Endothelial cell of umbilical vein (primary cell): Measurements from ENCODE around the gene EMC8. TPM values are rescaled to one million over a fixed set of nuclear protein-coding genes. Genes with fewer than 3 reads are reported as not detected.

Source experiments
- BruUV-seq: library from RNA; stranded (reverse); fragments of 400-500 nt; replicated peaks from 2 replicates; lab custom pipeline; 2021; lab: Mats Ljungman, UMichigan
- CTCF ChIA-PET: fragments of 300-600, 350-600 bp; sonication (Branson Sonifier 250); formaldehyde crosslinking; loops from one replicate; lab custom pipeline; 2021; ENCODE audit warnings: antibody characterized with exemption, inconsistent platforms; lab: Charles Lee
- POLR2A ChIA-PET: fragments of 300-600, 350-600 bp; sonication (Branson Sonifier 250); formaldehyde crosslinking; loops from one replicate; lab custom pipeline; 2021; ENCODE audit warnings: antibody characterized with exemption, inconsistent platforms; lab: Charles Lee
- DNase-seq: peaks from one replicate; pipeline ENCODE4 v3.0.0-alpha.2; 2011; ENCODE audit warnings: low read depth, low spot score
- FAIRE-seq: peaks from 2 replicates; lab custom pipeline; 2011; peaks lifted over from hg19 to GRCh38; lab: Jason Lieb, UNC
- H2AFZ ChIP-seq: 2 replicates; pipeline ENCODE4 v1.6.0; 2012; ENCODE audit warnings: low read depth, low read length, control low read depth, inconsistent platforms
- H3K27ac ChIP-seq: 2 replicates; pipeline ENCODE4 v1.5.1; 2011; ENCODE audit warnings: low read depth, mild to moderate bottlenecking, control low read depth, low read length, moderate library complexity; ENCODE audit not compliant: insufficient read depth
- H3K27me3 ChIP-seq, 2 experiments: 2 replicates each; pipeline versions ENCODE4 v1.6.0 to v1.6.1; 2011; ENCODE audit warnings: low read length in 2 of 2, mixed read lengths in 1 of 2; ENCODE audit not compliant: control insufficient read depth in 2 of 2, insufficient read depth in 2 of 2
- H3K36me3 ChIP-seq, 2 experiments: 2 replicates in 1 of 2; 3 replicates in 1 of 2; pipeline ENCODE4 v1.5.1; 2011; ENCODE audit warnings: low read length in 2 of 2, mild to moderate bottlenecking in 1 of 2, moderate library complexity in 1 of 2; ENCODE audit not compliant: control insufficient read depth in 2 of 2, insufficient read depth in 2 of 2; ENCODE audit errors: extremely low read depth in 1 of 2
- H3K4me1 ChIP-seq: 3 replicates; pipeline ENCODE4 v1.5.1; 2011; ENCODE audit warnings: mild to moderate bottlenecking, low read length; ENCODE audit not compliant: control insufficient read depth, insufficient read depth; ENCODE audit errors: extremely low read depth
- H3K4me2 ChIP-seq: 2 replicates; pipeline ENCODE4 v1.6.1; 2011; ENCODE audit warnings: low read length, control low read depth, mixed read lengths; ENCODE audit not compliant: insufficient read depth
- H3K4me3 ChIP-seq, 3 experiments: fragments of 200-600 bp in 1 of 3; sonication (generic), shearing (Covaris generic) in 1 of 3; replicated peaks in 1 of 3; 2 replicates each; pipeline ENCODE4 v1.5.1; 2011 to 2016; ENCODE audit warnings: control low read depth in 3 of 3, low read length in 3 of 3, mild to moderate bottlenecking in 2 of 3, inconsistent platforms in 1 of 3, low read depth in 1 of 3, moderate library complexity in 1 of 3; ENCODE audit not compliant: insufficient read depth in 1 of 3
- H3K79me2 ChIP-seq: 2 replicates; pipeline ENCODE4 v1.6.0; 2012; ENCODE audit warnings: low read length, inconsistent platforms; ENCODE audit not compliant: control insufficient read depth, insufficient read depth
- H3K9ac ChIP-seq: replicated peaks from 2 replicates; pipeline ENCODE3; 2011; ENCODE audit warnings: low read length, control low read depth; ENCODE audit not compliant: insufficient read depth; ENCODE audit errors: extremely low read depth
- H3K9me1 ChIP-seq: replicated peaks from 3 replicates; pipeline ENCODE4 v1.6.0; 2011; ENCODE audit warnings: mild to moderate bottlenecking, low read length; ENCODE audit not compliant: control insufficient read depth, insufficient read depth; ENCODE audit errors: extremely low read depth
- H3K9me3 ChIP-seq: replicated peaks from 2 replicates; pipeline ENCODE4 v1.5.1; 2012; ENCODE audit warnings: low read length, inconsistent platforms; ENCODE audit not compliant: control insufficient read depth, insufficient read depth
- H4K20me1 ChIP-seq: replicated peaks from 2 replicates; pipeline ENCODE3; 2011; ENCODE audit warnings: mild to moderate bottlenecking, low read length; ENCODE audit not compliant: control insufficient read depth, insufficient read depth; ENCODE audit errors: extremely low read depth
- CTCF ChIP-seq, 2 donors: IDR thresholded peaks; 1 replicate in 1 of 2; 2 replicates in 1 of 2; pipeline ENCODE4 v1.5.1; 2011; ENCODE audit warnings: low read length in 2 of 2, mild to moderate bottlenecking in 2 of 2, moderate library complexity in 2 of 2, control low read depth in 1 of 2, inconsistent platforms in 1 of 2, low read depth in 1 of 2; ENCODE audit not compliant: insufficient read depth in 1 of 2; ENCODE audit errors: extremely low read depth in 1 of 2
- EZH2 ChIP-seq: IDR thresholded peaks from 2 replicates; pipeline ENCODE4 v1.6.1; 2012; ENCODE audit warnings: borderline replicate concordance, low read depth, mild to moderate bottlenecking, moderate library complexity, low read length, inconsistent platforms; ENCODE audit not compliant: severe bottlenecking
- FOS ChIP-seq: IDR thresholded peaks from 2 replicates; pipeline ENCODE4 v1.6.1; 2011; ENCODE audit warnings: mild to moderate bottlenecking, low read length, moderate library complexity, borderline replicate concordance; ENCODE audit not compliant: insufficient read depth
- GATA2 ChIP-seq: IDR thresholded peaks from 2 replicates; pipeline ENCODE4 v1.7.0; 2011; ENCODE audit warnings: low read depth, mild to moderate bottlenecking, moderate library complexity, mixed read lengths, low read length; ENCODE audit not compliant: insufficient read length, insufficient read depth
- JUN ChIP-seq: IDR thresholded peaks from 2 replicates; pipeline ENCODE4 v1.6.1; 2011; ENCODE audit warnings: borderline replicate concordance, low read depth; ENCODE audit not compliant: insufficient read length, insufficient read depth
- MAX ChIP-seq: IDR thresholded peaks from 2 replicates; pipeline ENCODE4 v1.6.1; 2011; ENCODE audit not compliant: insufficient read depth, insufficient read length
- POLR2A ChIP-seq: IDR thresholded peaks from 2 replicates; pipeline ENCODE4 v1.6.1; 2012; ENCODE audit warnings: low read depth, mild to moderate bottlenecking, control low read depth, low read length
- POLR2AphosphoS5 ChIP-seq: IDR thresholded peaks from 2 replicates; pipeline ENCODE4 v1.6.1; 2012; ENCODE audit warnings: low read depth, mild to moderate bottlenecking, control low read depth, low read length, moderate library complexity; ENCODE audit not compliant: insufficient read depth
- dilution Hi-C: fragments of 300-500 bp; cut with MboI; formaldehyde crosslinking; loops from one replicate; pipeline ENCODE4 v1.15.0; 2019; ENCODE audit warnings: low sequenced_read_pairs; ENCODE audit not compliant: extremely low pct_ligation_motif_present
- intact Hi-C: fragments of 100-400 bp; cut with micrococcal nuclease; formaldehyde crosslinking; loops from one replicate; pipeline ENCODE4 v1.10.0; 2022
- polyA plus RNA-seq, 4 experiments: library from polyadenylated mRNA; depleted of rRNA in 3 of 4; stranded (reverse) in 3 of 4; unstranded in 1 of 4; fragments of >200 nt; gene quantifications; 2 replicates each; pipeline versions ENCODE4 v1.2.1 to v1.2.3, GENCODE V29; 2011 to 2012; ENCODE audit warnings: missing spikeins in 1 of 4
- total RNA-seq: library from RNA; stranded (reverse); gene quantifications from 2 replicates; pipeline ENCODE4 v1.2.3, GENCODE V29; 2021

EMC8 gene
- total and polyA plus RNA-seq, 2 donors (not counting 3 experiments of a cell fraction or from before 2014, with no cell fraction given): 51.2 to 59.6 TPM

GRCh38 chr16:85735225-85735635 is 64.1 kb downstream of the EMC8 start:
- H3K4me3 ChIP-seq: no peak overlapping the region
- no peaks in the 10 kb centered on the region for H3K4me1 ChIP-seq
- CTCF ChIA-PET: no interaction called here
- POLR2A ChIA-PET: no interaction called here
- no peak overlapping the region for H3K4me2 ChIP-seq
- H3K27ac ChIP-seq: no peak overlapping the region
- FAIRE-seq (no peak), DNase-seq (no peak)
- H3K9me3 ChIP-seq: no peaks in the 10 kb centered on the region
- H3K79me2 ChIP-seq: peaks cover 36% of the 10 kb centered on the region
- H3K9me1 ChIP-seq: no peaks in the 10 kb centered on the region
- BruUV-seq: no TSS peak
- no peak overlapping the region for H3K9ac ChIP-seq
- intact Hi-C loops: no loop called here
- peaks cover 0 to 2% of the 10 kb centered on the region in 2 experiments for H3K36me3 ChIP-seq
- H3K27me3 ChIP-seq: no peaks in the 10 kb centered on the region
- no peaks in the 10 kb centered on the region for H4K20me1 ChIP-seq
- no peak for TF ChIP-seq JUN
- dilution Hi-C loops: no loop called here
- H2AFZ ChIP-seq: no peak overlapping the region

GRCh38 chr16:85734311-85735017 is 64.9 kb downstream of the EMC8 start:
- no peak overlapping the region for H3K4me2 ChIP-seq
- ChIA-PET CTCF (no interaction called here), POLR2A (no interaction called here)
- H3K9me1 ChIP-seq: no peaks in the 10 kb centered on the region
- H3K9ac ChIP-seq: no peak overlapping the region
- H3K27ac ChIP-seq: no peak overlapping the region
- no peak for DNase-seq
- H3K4me1 ChIP-seq: no peaks in the 10 kb centered on the region
- H3K36me3 ChIP-seq: peaks cover 0 to 2% of the 10 kb centered on the region in 2 experiments
- no peak for TF ChIP-seq POLR2AphosphoS5
- no peak for TF ChIP-seq JUN
- no peak for TF ChIP-seq MAX
- no peak for TF ChIP-seq EZH2
- TF ChIP-seq GATA2: no peak
- TF ChIP-seq CTCF (IDR thresholded peaks at IDR 0.05; ENCODE audit: extremely low read depth in 1 of 2, insufficient read depth in 1 of 2, low read depth in 1 of 2, low read length in 2 of 2): no peak
- no peak for TF ChIP-seq POLR2A
- no peak for TF ChIP-seq FOS
- no peak overlapping the region for H2AFZ ChIP-seq
- H3K79me2 ChIP-seq: peaks cover 39% of the 10 kb centered on the region
- dilution Hi-C loops: no loop called here
- no TSS peak for BruUV-seq
- no peaks in the 10 kb centered on the region for H3K27me3 ChIP-seq
- H4K20me1 ChIP-seq: no peaks in the 10 kb centered on the region
- H3K4me3 ChIP-seq: no peak overlapping the region
- FAIRE-seq: no peak
- intact Hi-C loops: no loop called here
- H3K9me3 ChIP-seq: no peaks in the 10 kb centered on the region
